Ishikawa (cell line): Measurements from ENCODE around the gene EEF1AKMT4.

ENCODE experiments used
- CEBPB ChIP-seq: IDR thresholded peaks from 2 replicates; pipeline ENCODE4 v1.6.1; 2012
- EGR1 ChIP-seq: IDR thresholded peaks from 2 replicates; pipeline ENCODE4 v1.6.1; 2012
- EP300 ChIP-seq: IDR thresholded peaks from 2 replicates; pipeline ENCODE4 v1.6.1; 2012; ENCODE audit warnings: borderline replicate concordance
- TAF1 ChIP-seq: IDR thresholded peaks from 2 replicates; pipeline ENCODE4 v1.6.1; 2012; ENCODE audit warnings: low read depth, mild to moderate bottlenecking
- YY1 ChIP-seq: IDR thresholded peaks from 2 replicates; pipeline ENCODE4 v1.6.1; 2012; ENCODE audit warnings: low read depth
- TF ChIP-seq, protein P1 (sequence below): IDR thresholded peaks from 2 replicates; pipeline ENCODE4 v1.6.1; 2012; ENCODE audit warnings: low read depth, mild to moderate bottlenecking
- TF ChIP-seq, protein P2 (sequence below): IDR thresholded peaks from 2 replicates; pipeline ENCODE4 v1.6.1; 2012

DNA sequence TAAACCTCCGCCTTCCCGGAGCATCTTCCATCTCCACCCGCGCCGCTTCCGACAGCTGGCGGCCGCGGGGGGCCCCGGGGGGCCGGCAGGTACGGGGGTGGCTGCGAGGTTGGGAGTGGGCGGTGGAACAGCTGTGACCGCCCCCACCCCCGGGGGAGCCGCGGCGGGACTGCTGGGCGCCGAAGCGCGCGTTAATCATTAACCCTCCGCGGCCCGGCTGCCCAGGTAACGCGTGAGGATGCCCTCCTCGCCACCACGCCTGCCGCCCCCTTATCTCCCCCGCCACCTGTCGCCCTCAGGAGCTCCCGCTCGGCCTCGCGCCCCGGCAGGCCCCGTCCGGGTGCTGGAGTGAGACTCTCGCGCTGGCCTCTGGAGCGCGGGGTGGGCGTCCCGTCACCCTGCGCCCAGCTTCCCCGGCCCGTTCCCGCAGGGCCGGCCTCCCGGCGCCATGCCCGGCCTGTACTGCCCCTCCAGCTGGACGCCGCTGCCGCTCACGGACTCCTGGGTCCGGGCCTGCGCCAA lies 19.3 kb upstream of the EEF1AKMT4 start:
- TF ChIP-seq TAF1 (no peak), EGR1 (peak; percentile 73), YY1 (0 out of 2 replicates have a peak, but pooled peaks have one; percentile 39), EP300 (no peak), CEBPB (no peak)
- TF ChIP-seq, protein P1, sequence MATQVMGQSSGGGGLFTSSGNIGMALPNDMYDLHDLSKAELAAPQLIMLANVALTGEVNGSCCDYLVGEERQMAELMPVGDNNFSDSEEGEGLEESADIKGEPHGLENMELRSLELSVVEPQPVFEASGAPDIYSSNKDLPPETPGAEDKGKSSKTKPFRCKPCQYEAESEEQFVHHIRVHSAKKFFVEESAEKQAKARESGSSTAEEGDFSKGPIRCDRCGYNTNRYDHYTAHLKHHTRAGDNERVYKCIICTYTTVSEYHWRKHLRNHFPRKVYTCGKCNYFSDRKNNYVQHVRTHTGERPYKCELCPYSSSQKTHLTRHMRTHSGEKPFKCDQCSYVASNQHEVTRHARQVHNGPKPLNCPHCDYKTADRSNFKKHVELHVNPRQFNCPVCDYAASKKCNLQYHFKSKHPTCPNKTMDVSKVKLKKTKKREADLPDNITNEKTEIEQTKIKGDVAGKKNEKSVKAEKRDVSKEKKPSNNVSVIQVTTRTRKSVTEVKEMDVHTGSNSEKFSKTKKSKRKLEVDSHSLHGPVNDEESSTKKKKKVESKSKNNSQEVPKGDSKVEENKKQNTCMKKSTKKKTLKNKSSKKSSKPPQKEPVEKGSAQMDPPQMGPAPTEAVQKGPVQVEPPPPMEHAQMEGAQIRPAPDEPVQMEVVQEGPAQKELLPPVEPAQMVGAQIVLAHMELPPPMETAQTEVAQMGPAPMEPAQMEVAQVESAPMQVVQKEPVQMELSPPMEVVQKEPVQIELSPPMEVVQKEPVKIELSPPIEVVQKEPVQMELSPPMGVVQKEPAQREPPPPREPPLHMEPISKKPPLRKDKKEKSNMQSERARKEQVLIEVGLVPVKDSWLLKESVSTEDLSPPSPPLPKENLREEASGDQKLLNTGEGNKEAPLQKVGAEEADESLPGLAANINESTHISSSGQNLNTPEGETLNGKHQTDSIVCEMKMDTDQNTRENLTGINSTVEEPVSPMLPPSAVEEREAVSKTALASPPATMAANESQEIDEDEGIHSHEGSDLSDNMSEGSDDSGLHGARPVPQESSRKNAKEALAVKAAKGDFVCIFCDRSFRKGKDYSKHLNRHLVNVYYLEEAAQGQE: no peak
- TF ChIP-seq, protein P2, sequence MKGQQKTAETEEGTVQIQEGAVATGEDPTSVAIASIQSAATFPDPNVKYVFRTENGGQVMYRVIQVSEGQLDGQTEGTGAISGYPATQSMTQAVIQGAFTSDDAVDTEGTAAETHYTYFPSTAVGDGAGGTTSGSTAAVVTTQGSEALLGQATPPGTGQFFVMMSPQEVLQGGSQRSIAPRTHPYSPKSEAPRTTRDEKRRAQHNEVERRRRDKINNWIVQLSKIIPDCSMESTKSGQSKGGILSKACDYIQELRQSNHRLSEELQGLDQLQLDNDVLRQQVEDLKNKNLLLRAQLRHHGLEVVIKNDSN: no peak
